GM21737 (cell line): ENCODE measurements around the gene KRTAP4-1.
"Not testable (repeated sequence)": the region's sequence is repeated elsewhere in the genome, so short reads cannot be mapped to it uniquely, and the experiment has no call there.

ENCODE experiments used
- ATAC-seq: cut with Tn5 transposase; IDR thresholded peaks from one replicate; pipeline ENCODE4 v1.9.1; 2021; ENCODE audit warnings: mild to moderate bottlenecking, moderate library complexity; ENCODE audit not compliant: unreplicated experiment

KRTAP4-1 gene

DNA sequence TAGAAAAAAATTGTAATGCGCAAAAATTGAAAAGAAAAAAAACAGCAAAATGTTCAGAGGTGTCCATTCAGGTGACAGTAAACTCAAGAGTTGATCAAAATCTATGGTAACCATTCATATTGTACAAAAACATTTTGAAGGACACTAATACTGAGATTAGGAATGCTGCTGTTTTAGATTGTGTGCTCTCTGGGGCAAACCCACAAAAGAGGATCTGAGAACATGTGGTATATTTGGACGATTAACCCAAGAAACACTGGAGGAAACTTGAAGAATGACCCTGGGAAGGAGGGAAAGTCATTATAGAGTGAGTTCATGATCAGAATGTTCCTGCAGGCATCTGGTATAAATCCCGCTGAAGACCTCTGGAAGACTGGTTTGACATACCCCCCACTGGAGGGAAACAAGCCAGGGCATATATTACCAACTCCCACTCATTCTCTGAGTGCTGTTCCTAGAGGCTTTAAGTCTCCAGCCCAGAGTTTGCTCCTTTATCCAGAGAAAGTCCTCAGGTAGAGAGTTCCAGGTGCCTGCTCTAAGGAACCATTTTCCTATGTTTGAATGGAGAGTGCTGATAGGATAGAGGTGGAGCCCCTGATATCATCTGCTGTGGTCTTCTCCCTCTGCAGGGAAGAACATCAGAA is 7.8 kb downstream of the KRTAP4-1 start:
- no peak for ATAC-seq

DNA sequence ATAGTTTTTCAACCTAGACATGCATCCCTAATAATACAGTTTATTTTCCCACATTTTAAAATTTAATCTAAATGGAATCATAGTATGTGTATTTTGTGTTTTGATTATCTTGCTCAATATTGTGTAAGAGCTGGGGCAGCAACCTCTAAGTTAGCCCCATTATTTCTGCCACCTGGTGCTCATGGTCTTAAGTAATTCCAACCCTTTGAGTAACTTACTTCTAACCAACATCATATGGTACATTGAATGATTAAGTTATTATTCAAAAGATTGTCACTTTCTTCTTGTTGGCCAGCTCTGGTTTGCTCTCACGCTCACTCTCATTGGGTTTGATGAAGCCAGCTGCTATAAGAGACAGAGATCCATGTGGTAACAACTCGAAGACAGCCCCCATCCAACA is 12.8 kb downstream of the KRTAP4-1 start:
- ATAC-seq: no peak

- no peak for ATAC-seq
These were observed 16.6 kb downstream of the KRTAP4-1 start, which contains the start of gene KRTAP4-3 for GRCh38 chr17:41168121-41168520. Gene KRTAP4-3, minus strand, starts transcription at chr17:41168221. Its CDS starts 49 bp downstream, at chr17:41168172.

DNA sequence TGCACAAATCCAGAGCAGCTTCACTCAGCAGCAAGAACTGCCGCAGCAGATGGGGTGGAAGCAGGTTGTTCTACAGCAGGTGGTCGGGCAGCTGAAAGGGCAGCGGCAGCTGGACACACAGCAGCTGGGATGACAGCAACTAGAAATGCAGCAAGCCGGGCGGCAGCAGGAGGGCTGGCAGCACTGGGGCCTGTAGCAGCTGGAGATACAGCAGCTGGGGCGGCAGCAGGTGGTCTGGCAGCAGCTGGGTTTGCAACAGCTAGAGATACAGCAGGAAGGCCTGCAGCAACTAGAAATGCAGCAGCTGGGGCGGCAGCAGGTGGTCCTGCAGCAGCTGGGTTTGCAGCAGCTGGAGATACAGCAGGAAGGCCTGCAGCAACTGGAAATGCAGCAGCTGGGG is 17.1 kb downstream of the KRTAP4-1 start:
- ATAC-seq: no peak

GRCh38 chr17:41163828-41164227 is 20.9 kb downstream of the KRTAP4-1 start:
- no peak for ATAC-seq

- no peak for ATAC-seq
These were observed 24.1 kb downstream of the KRTAP4-1 start, which contains the start of gene KRTAP4-4 for GRCh38 chr17:41160648-41161047. Gene KRTAP4-4, minus strand, starts transcription at chr17:41160748. Its CDS starts 57 bp downstream, at chr17:41160691.

- not testable (repeated sequence) for ATAC-seq
These were observed 24.5 kb downstream of the KRTAP4-1 start for GRCh38 chr17:41160190-41160589.

DNA sequence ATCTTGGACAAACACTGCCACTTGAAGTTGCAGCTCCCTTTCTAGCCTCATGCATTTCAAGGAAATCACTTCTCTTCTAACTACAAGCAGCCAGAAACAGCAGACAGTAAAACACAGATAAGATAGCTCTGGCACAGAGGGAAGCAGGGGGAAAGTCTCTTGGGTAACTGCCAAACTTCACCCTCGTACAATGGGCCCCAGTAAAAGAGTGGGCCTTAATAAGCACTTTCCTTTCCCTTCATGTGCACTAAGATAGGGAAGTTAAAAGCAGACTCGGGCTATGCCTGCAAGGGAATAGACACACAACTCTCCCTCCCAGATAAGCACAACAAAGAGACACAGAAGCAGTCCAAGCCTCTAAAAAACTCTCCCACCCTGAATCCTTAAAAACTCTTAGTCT is 30.9 kb downstream of the KRTAP4-1 start:
- ATAC-seq: no peak

DNA sequence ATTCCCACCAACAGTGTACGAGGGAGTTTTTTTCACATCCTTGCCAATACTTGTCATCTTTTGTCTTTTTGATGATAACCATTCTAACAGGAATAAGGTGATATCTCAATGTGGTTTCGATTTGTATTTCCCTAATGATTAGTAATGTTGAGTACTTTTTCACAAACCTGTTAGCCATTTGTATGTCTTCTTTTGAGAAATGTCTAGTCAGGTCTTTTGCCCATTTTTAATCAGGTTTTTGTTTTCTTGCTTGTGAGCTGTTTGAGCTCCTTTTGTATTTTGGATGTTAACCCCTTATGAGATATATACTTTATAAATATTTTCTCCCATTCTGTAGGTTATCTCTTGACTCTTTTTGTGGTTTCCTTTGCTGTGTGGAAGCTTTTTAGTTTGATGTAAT is 33.2 kb downstream of the KRTAP4-1 start:
- no peak for ATAC-seq

DNA sequence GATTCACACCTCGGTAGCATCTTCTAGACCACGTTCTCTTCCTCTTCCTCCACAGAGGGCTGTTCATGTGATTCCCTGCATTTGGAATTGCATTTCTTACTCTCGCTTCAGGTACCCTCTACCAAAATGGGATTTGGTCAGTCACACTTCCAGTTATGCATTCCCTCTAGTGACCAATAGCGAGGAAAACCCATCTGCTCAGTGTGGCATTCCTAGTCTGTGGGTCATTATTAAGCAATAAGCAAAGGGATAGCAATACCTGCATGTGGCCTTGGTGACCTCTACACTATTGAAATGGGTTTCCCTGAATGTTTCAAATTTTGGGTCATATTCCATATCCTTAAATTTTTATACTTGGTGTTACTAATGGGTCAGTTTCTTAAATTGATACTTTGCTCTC is 34.7 kb downstream of the KRTAP4-1 start:
- no peak for ATAC-seq

DNA sequence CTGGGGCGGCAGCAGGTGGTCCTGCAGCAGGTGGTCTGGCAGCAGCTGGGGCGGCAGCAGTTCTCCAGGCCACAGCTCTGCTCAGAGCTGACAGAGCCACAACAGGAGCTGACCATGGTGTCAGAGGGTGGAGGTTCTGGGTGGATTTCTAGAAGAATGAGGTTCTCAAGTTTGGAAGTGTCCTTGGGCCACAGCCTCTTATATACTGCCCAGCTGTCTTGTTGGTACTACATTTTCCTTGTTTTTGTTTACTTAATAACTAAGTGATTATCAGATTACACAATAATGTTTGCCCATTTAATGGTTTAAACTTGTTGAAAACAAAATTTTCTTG is 35.1 kb downstream of the KRTAP4-1 start, which contains the start of gene KRTAP4-5:
KRTAP4-5 (minus strand) TSS at position 174 of the 334 bp plus-strand sequence; CDS start at position 116, 58 bp downstream.
- no peak for ATAC-seq

- not testable (repeated sequence) for ATAC-seq
These were observed 35.6 kb downstream of the KRTAP4-1 start for GRCh38 chr17:41148971-41149651.

GRCh38 chr17:41147531-41148204 is 37.0 kb downstream of the KRTAP4-1 start:
- ATAC-seq: no peak

- ATAC-seq: no peak
These were observed 39.5 kb downstream of the KRTAP4-1 start for GRCh38 chr17:41145261-41145660.

DNA sequence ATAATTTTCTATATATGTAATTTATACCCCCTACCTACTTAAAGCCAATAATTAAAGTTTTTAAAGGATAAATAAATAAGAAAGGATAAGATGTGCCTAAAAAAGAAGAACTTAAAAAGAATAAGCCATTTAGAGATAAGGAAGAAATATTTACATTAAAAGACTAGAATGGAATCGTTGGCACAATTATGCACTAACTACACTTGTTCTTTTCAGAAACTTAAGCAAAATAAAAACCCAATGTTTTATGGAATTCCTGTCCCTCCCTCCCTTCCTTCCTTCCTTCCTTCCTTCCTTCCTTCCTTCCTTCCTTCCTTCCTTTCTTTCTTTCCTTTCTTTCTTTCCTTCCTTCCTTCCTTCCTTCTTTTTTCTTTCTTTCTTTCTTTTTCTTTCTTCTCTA is 39.9 kb downstream of the KRTAP4-1 start:
- ATAC-seq: no peak

- no peak for ATAC-seq
These were observed 43.4 kb downstream of the KRTAP4-1 start for GRCh38 chr17:41141361-41141760.

DNA sequence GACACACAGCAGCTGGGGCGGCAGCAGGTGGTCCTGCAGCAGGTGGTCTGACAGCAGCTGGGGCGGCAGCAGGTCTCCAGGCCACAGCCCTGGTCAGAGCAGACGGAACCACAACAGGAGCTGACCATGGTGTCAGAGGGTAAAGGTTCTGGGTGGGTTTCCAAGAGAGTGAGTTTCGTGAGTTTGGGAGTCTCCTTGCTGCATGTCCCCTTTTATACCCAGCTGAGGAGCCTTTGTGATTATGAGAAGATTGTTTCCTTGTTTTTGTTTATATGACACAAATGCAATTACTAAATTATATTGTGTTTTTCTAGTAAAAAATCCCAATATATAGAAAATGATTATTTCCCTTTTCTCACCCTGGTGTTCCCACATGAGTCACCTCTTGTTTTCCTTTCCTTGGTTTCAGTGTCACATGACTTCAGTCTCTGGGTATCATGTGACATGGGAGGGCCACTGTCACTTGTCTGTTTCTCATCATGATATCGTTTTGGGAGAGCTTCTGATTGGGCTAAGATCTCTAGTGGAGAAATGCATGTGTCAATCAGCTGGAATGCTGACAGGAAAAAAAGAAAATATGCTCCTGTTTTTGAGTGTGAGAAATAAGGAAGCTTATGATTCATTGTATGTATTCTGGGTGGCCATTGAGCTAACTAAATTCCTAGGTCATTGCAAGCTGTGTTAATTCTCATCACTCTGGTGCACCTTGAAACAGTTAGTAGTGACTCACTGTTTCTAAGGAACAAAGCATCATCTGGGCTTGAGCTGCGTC is 44.2 kb downstream of the KRTAP4-1 start, which contains the start of gene KRTAP4-6:
KRTAP4-6 (minus strand) TSS at position 185 of the 772 bp plus-strand sequence; CDS start at position 128, 57 bp downstream.
- no peak for ATAC-seq

DNA sequence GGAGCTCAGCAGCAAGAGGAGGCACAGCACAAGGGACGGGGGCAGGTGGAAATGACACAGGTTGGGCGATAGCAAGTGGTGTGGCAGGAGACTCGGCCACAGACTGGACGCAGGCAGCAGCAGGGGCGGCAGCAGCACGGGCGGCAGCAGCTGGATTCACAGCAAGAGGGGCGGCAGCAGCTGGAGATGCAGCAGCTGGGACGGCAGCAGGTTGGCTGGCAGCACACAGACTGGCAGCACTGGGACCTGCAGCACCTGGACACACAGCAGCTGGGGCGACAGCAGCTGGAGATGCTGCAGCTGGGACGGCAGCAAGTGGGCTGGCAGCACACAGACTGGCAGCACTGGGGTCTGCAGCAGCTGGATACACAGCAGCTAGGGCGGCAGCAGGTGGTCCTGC is 44.8 kb downstream of the KRTAP4-1 start:
- ATAC-seq: not testable (repeated sequence)
